ENCODE data around the gene PRICKLE1.

DNA sequence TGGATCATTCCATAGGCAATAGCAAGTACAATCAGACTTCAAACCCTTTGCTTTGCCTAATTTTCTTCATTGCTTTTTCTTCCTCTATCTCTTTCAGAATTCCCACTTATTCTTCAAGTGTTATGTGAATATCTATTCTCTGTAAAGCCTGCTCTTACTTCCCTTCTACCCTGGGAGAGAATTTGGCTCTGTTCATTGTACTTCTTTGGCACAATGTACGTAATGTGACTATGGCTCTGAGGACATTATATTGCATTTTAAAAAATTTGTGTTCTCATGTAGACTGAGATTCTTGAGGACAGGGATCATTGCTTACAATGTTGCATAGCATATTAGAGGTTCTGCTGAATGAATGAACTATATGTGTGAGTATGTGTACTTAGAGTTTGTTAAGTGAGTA lies 16.9 kb upstream of the PRICKLE1 start:
- TF ChIP-seq, protein P1, sequence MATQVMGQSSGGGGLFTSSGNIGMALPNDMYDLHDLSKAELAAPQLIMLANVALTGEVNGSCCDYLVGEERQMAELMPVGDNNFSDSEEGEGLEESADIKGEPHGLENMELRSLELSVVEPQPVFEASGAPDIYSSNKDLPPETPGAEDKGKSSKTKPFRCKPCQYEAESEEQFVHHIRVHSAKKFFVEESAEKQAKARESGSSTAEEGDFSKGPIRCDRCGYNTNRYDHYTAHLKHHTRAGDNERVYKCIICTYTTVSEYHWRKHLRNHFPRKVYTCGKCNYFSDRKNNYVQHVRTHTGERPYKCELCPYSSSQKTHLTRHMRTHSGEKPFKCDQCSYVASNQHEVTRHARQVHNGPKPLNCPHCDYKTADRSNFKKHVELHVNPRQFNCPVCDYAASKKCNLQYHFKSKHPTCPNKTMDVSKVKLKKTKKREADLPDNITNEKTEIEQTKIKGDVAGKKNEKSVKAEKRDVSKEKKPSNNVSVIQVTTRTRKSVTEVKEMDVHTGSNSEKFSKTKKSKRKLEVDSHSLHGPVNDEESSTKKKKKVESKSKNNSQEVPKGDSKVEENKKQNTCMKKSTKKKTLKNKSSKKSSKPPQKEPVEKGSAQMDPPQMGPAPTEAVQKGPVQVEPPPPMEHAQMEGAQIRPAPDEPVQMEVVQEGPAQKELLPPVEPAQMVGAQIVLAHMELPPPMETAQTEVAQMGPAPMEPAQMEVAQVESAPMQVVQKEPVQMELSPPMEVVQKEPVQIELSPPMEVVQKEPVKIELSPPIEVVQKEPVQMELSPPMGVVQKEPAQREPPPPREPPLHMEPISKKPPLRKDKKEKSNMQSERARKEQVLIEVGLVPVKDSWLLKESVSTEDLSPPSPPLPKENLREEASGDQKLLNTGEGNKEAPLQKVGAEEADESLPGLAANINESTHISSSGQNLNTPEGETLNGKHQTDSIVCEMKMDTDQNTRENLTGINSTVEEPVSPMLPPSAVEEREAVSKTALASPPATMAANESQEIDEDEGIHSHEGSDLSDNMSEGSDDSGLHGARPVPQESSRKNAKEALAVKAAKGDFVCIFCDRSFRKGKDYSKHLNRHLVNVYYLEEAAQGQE (IDR thresholded peaks at IDR 0.05; ENCODE audit: insufficient read depth in 1 of 2, low read depth in 2 of 2, low read length in 2 of 2): no peak
- TF ChIP-seq SIN3A (IDR thresholded peaks at IDR 0.05; ENCODE audit: borderline replicate concordance, insufficient read depth, low read length) (no peak), POLR2AphosphoS5 (IDR thresholded peaks at IDR 0.05; ENCODE audit: low read depth, low read length) (no peak), TAF1 (IDR thresholded peaks at IDR 0.05; ENCODE audit: borderline replicate concordance, insufficient read depth, low read length) (no peak)
